Left ventricle myocardium inferior (tissue), 1 donor: Measurements from ENCODE around the gene TRIM32. TPM values are rescaled to one million over a fixed set of nuclear protein-coding genes. Genes with fewer than 3 reads are reported as not detected.

Source experiments
- DNase-seq: peaks from one replicate; pipeline ENCODE4 v3.0.0-alpha.2; 2020
- H3K27ac ChIP-seq: fragments of 200-600 bp; replicated peaks from 2 replicates; pipeline ENCODE4 v1.8.0; 2021
- H3K27me3 ChIP-seq: fragments of 200-600 bp; 2 replicates; pipeline ENCODE4 v1.8.0; 2021; ENCODE audit warnings: low read depth
- H3K36me3 ChIP-seq: fragments of 200-600 bp; 2 replicates; pipeline ENCODE4 v1.8.0; 2021
- H3K4me1 ChIP-seq: fragments of 200-600 bp; 2 replicates; pipeline ENCODE4 v1.8.0; 2021
- H3K4me3 ChIP-seq: fragments of 200-600 bp; 2 replicates; pipeline ENCODE4 v1.8.0; 2021; ENCODE audit warnings: mild to moderate bottlenecking, moderate library complexity
- H3K9me3 ChIP-seq: fragments of 200-600 bp; replicated peaks from 2 replicates; pipeline ENCODE4 v1.8.0; 2021
- intact Hi-C: fragments of 100-400 bp; cut with micrococcal nuclease; formaldehyde crosslinking; loops from one replicate; pipeline ENCODE4 v1.11.0; 2022
- long read RNA-seq: library from polyadenylated mRNA; unstranded; transcript quantifications from one replicate; pipeline ENCODE4 v2.0.0, GENCODE V29; 2021
- total RNA-seq: library from RNA; stranded (reverse); fragmentation: NEBNext Ultra II Directional; extraction: Animal tissue kit (Norgen Biotek cat#: 25700); gene quantifications from one replicate; pipeline ENCODE4 v1.2.1, GENCODE V29; 2021
- TF ChIP-seq, protein P1 (sequence below): fragments of 200-600 bp; IDR thresholded peaks from 2 replicates; pipeline ENCODE4 v1.8.0; 2021; ENCODE audit warnings: antibody characterized with exemption, mild to moderate bottlenecking, borderline replicate concordance
- donor health status: DM: no; HTN: yes; CAD: no; lungs with severe emphysema.

The TRIM32 gene, protein sequence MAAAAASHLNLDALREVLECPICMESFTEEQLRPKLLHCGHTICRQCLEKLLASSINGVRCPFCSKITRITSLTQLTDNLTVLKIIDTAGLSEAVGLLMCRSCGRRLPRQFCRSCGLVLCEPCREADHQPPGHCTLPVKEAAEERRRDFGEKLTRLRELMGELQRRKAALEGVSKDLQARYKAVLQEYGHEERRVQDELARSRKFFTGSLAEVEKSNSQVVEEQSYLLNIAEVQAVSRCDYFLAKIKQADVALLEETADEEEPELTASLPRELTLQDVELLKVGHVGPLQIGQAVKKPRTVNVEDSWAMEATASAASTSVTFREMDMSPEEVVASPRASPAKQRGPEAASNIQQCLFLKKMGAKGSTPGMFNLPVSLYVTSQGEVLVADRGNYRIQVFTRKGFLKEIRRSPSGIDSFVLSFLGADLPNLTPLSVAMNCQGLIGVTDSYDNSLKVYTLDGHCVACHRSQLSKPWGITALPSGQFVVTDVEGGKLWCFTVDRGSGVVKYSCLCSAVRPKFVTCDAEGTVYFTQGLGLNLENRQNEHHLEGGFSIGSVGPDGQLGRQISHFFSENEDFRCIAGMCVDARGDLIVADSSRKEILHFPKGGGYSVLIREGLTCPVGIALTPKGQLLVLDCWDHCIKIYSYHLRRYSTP
- total RNA-seq: 14.9 TPM
- long read RNA-seq, transcript TRIM32-203 (2 exons, 3,717 nt): minor isoform, 14 of 37 reads
- long read RNA-seq, transcript TRIM32-201 (2 exons, 3,688 nt): major isoform, 20 of 37 reads
- long read RNA-seq, partial matches to known transcripts: 0 of 37 reads
- long read RNA-seq, other reads (novel, unspliced or antisense): 3 of 37 reads

DNA sequence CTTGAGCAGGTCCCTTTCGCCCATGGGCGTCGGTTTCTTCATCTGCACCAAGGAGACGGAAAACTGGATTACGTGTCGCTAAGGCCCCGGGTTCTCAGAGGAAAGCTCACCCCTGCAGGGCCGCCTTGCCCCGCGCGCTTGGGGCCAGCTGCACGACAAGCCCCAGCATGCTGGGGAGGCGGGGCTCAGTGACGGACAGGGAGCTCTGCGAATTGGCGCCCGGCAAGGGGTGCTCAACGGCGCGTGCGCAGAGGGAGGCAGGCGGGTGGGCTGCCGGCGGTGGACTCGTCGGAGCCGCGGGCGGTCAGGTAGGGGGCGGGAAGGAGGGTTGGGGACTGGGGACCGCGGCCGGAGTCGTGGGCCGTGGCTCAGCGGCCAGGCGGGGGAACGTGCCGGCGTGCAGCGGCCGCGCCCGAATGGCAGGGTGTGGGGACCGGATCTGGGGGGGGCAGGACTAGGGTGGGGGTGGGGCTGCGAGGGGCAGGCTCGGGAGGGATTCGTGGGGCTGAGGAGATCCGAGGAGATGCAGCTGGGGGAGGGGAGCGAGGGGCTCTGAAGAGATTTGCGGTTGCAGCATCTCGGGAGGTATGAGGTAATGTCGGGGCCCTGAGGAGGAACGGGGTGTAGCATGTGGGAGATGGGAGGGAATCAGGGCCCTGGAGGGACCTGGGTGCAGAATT is at the start of gene TRIM32:
Gene TRIM32, plus strand, starts transcription at position 232 of the 680 bp plus-strand sequence. CDS start 10,438 bp downstream, outside the sequence.
- Histone ChIP-seq H3K4me1 (peaks cover 60% of the 10 kb centered on the region), H3K27me3 (no peaks in the 10 kb centered on the region), H3K4me3 (peak within 1 kb of the TSS; percentile 84), H3K27ac (peak within 1 kb of the TSS; percentile 86), H3K36me3 (no peaks in the 10 kb centered on the region), H3K9me3 (peaks cover 7% of the 10 kb centered on the region)
- intact Hi-C loops: no loop called here
- TF ChIP-seq, protein P1, sequence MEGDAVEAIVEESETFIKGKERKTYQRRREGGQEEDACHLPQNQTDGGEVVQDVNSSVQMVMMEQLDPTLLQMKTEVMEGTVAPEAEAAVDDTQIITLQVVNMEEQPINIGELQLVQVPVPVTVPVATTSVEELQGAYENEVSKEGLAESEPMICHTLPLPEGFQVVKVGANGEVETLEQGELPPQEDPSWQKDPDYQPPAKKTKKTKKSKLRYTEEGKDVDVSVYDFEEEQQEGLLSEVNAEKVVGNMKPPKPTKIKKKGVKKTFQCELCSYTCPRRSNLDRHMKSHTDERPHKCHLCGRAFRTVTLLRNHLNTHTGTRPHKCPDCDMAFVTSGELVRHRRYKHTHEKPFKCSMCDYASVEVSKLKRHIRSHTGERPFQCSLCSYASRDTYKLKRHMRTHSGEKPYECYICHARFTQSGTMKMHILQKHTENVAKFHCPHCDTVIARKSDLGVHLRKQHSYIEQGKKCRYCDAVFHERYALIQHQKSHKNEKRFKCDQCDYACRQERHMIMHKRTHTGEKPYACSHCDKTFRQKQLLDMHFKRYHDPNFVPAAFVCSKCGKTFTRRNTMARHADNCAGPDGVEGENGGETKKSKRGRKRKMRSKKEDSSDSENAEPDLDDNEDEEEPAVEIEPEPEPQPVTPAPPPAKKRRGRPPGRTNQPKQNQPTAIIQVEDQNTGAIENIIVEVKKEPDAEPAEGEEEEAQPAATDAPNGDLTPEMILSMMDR: no peak
- peak; percentile 94 for DNase-seq

DNA sequence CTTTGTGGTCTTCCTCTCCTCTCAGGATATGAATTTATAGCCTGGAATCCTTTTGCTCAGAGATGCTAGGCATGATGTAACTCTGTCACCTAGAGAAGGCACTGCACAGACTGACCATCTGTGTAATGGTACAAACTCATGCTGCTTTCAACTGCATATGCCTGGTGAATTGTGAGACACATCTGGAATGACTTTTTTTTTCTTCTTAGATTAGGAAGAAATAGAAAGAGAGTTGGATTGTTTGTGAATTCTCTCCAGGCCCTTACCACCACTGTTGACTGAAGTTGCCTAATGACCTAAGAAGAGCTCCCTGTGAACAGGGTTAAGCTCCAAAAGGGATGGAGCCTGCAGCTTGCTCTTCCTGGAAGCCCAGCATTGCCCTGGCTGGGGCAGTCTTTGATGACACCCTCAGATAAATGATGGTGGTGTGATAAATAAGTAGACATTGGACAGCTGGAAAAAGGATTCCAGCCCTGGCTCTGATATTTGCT is 47.8 kb upstream of the TRIM32 start:
- H3K27ac ChIP-seq: peak overlapping the region; percentile 21
- no peak for DNase-seq
- H3K9me3 ChIP-seq: peaks cover 3% of the 10 kb centered on the region
- H3K27me3 ChIP-seq: no peaks in the 10 kb centered on the region
- H3K36me3 ChIP-seq: no peaks in the 10 kb centered on the region
- intact Hi-C loops: no loop called here
- H3K4me3 ChIP-seq: no peak overlapping the region
- TF ChIP-seq, protein P1: no peak
- peaks cover 34% of the 10 kb centered on the region for H3K4me1 ChIP-seq

DNA sequence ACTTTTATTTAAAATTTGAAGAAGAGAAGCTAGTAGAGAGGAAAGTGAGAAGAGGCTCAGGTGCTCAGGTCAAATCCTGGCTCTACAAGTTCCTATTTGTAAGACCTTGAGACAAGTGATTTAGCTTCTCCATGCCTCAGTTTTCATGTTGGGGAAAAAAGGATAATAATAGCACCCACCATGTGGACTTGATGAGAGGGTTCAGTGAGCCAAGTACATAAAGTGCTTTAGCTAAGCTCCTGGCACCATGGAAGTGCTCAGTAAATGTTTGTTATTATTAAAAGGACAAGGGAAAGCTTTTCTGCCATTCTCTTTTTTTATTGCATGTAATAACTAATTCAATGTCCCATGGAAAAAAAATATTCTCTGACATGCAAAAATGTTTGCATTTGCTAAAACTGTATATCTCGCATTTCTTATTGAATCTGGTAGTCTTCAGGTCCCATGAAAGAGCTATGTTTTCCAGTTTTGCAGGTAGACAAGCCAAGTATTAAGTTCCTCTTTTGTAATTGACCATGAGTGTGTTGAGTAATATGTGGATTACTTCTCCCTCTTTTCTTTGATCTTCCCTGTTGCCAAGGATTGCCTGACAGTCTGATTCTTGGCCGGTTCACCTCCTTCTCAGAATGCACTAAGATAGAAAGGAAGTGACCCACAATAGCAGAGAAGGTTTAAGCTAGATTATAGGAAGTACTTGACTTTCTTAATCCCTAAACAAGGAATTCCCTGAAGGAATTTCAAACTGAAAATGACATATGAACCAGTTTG is 45.6 kb upstream of the TRIM32 start:
- Histone ChIP-seq H3K36me3 (no peaks in the 10 kb centered on the region), H3K27me3 (no peaks in the 10 kb centered on the region), H3K27ac (peak overlapping the region; percentile 52), H3K4me3 (no peak overlapping the region), H3K9me3 (peaks cover 3% of the 10 kb centered on the region), H3K4me1 (peaks cover 42% of the 10 kb centered on the region)
- intact Hi-C loops: loop anchor here (10.0 kb wide), 1 partner anchor 67 kb away; no protein-coding TSS in a partner anchor
- TF ChIP-seq, protein P1: no peak
- no peak for DNase-seq

DNA sequence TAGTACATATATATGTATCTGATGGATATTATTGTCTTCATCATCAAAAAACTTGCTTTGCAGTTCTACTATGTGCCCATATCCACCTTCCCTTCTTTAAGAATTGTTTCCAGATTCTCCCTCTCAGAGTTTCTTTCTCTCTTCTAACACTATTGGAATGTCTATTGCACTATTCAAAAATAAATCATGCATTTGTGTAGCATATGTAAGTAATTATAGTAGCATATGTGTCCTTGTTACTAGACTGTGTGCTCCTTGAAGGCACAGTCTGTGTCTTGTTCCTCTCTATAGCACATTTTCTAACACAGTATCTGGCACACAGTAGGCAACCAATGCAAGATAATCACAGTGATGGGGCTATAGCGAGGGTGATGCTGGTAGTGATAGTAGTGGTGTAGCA is 43.4 kb upstream of the TRIM32 start:
- intact Hi-C loops: loop anchor here (10.0 kb wide), 1 partner anchor 69 kb away; no protein-coding TSS in a partner anchor
- no peak for DNase-seq
- Histone ChIP-seq H3K4me3 (no peak overlapping the region), H3K4me1 (peaks cover 50% of the 10 kb centered on the region), H3K27ac (no peak overlapping the region), H3K9me3 (no peaks in the 10 kb centered on the region), H3K27me3 (no peaks in the 10 kb centered on the region), H3K36me3 (no peaks in the 10 kb centered on the region)
- TF ChIP-seq, protein P1: no peak
